HCT116 (cell line): ENCODE data around the gene TMIGD2. TPM values are rescaled to one million over a fixed set of nuclear protein-coding genes. Genes with fewer than 3 reads are reported as not detected.

Source experiments
- ATAC-seq: fragments of 200-7000 bp; cut with Tn5 transposase; 2 replicates; pipeline ENCODE4 v1.9.1; 2020; ENCODE audit warnings: mild to moderate bottlenecking, moderate library complexity
- BruUV-seq: library from RNA; stranded (reverse); fragments of 400-500 nt; replicated peaks from 2 replicates; lab custom pipeline; 2021; lab: Mats Ljungman, UMichigan
- CTCF ChIA-PET: fragments of 300-600 bp; sonication (Branson Sonifier 250); formaldehyde crosslinking; loops from one replicate; lab custom pipeline; 2021; ENCODE audit warnings: antibody characterized with exemption; lab: Charles Lee
- POLR2A ChIA-PET: fragments of 300-600, 350-600 bp; sonication (Branson Sonifier 250); formaldehyde crosslinking; loops from one replicate; lab custom pipeline; 2021; ENCODE audit warnings: antibody characterized with exemption; lab: Charles Lee
- RAD21 ChIA-PET, 2 experiments: fragments of 300-600 bp; sonication (Branson Sonifier 250); formaldehyde crosslinking; loops; one replicate each; lab custom pipeline; 2023; ENCODE audit warnings: low total read pairs in 2 of 2; ENCODE audit not compliant: uncharacterized antibody in 2 of 2, unreplicated experiment in 2 of 2, low non-redundant PET in 1 of 2; lab: Charles Lee
- DNase-seq: peaks from one replicate; pipeline ENCODE4 v3.0.0-alpha.2; 2010; ENCODE audit warnings: low read depth, low spot score
- H2AFZ ChIP-seq: fragments of 200-600 bp; shearing (Covaris generic), sonication (generic); 2 replicates; pipeline ENCODE4 v1.6.1; 2017; ENCODE audit warnings: low read depth, mixed run types, mixed read lengths, antibody characterized with exemption, low read length; ENCODE audit not compliant: poor library complexity, severe bottlenecking
- H3K27ac ChIP-seq: 2 replicates; pipeline ENCODE4 v1.5.1; 2012; ENCODE audit warnings: low read depth, low read length
- H3K27me3 ChIP-seq: fragments of 200-600 bp; sonication (generic); 2 replicates; pipeline ENCODE4 v1.6.1; 2016; ENCODE audit warnings: mixed run types, low read length, mixed read lengths; ENCODE audit not compliant: insufficient read depth
- H3K36me3 ChIP-seq, 2 experiments: fragments of 200-500 bp in 1 of 2; fragments of 200-600 bp in 1 of 2; sonication (Bioruptor generic) in 1 of 2; sonication (generic) in 1 of 2; 2 replicates each; pipeline versions ENCODE4 v1.5.1 to v1.6.1; 2014 to 2016; ENCODE audit warnings: low read length in 2 of 2, inconsistent platforms in 1 of 2, mixed read lengths in 1 of 2, mixed run types in 1 of 2; ENCODE audit not compliant: insufficient read depth in 2 of 2, control insufficient read depth in 1 of 2
- H3K4me1 ChIP-seq, 2 experiments: fragments of 200-600 bp in 1 of 2; sonication (generic) in 1 of 2; 2 replicates each; pipeline versions ENCODE4 v1.5.1 to v1.6.1; 2012 to 2017; ENCODE audit warnings: low read length in 2 of 2, inconsistent platforms in 1 of 2, mild to moderate bottlenecking in 1 of 2, mixed read lengths in 1 of 2, mixed run types in 1 of 2, moderate library complexity in 1 of 2; ENCODE audit not compliant: insufficient read depth in 2 of 2, control insufficient read depth in 1 of 2
- H3K4me2 ChIP-seq: fragments of 200-600 bp; sonication (generic); 2 replicates; pipeline ENCODE4 v1.6.1; 2017; ENCODE audit warnings: mixed run types, low read length, mixed read lengths
- H3K4me3 ChIP-seq, 2 experiments: fragments of 200-600 bp in 1 of 2; sonication (generic) in 1 of 2; replicated peaks in 1 of 2; 2 replicates each; pipeline ENCODE4 v1.5.1; 2011 to 2016; ENCODE audit warnings: low read length in 2 of 2, control low read depth in 1 of 2, low read depth in 1 of 2, mild to moderate bottlenecking in 1 of 2, mixed read lengths in 1 of 2, mixed run types in 1 of 2
- H3K79me2 ChIP-seq: fragments of 200-600 bp; sonication (generic); 2 replicates; pipeline ENCODE4 v1.6.1; 2017; ENCODE audit warnings: mild to moderate bottlenecking, mixed run types, low read length, moderate library complexity, mixed read lengths; ENCODE audit not compliant: insufficient read depth
- H3K9ac ChIP-seq: fragments of 200-600 bp; sonication (generic); 2 replicates; pipeline ENCODE4 v1.6.1; 2016; ENCODE audit warnings: low read length, mixed read lengths
- H3K9me2 ChIP-seq: fragments of 200-600 bp; sonication (generic), shearing (Covaris generic); 2 replicates; pipeline ENCODE4 v1.6.1; 2017; ENCODE audit warnings: mixed run types, mild to moderate bottlenecking, moderate library complexity; ENCODE audit not compliant: insufficient read depth
- H3K9me3 ChIP-seq, 2 experiments: fragments of 200-500 bp in 1 of 2; fragments of 200-600 bp in 1 of 2; sonication (Bioruptor generic) in 1 of 2; sonication (generic) in 1 of 2; 2 replicates each; pipeline ENCODE4 v1.6.1; 2014 to 2017; ENCODE audit warnings: low read length in 2 of 2, mixed read lengths in 2 of 2, inconsistent platforms in 1 of 2, low read depth in 1 of 2, mild to moderate bottlenecking in 1 of 2, mixed run types in 1 of 2, moderate library complexity in 1 of 2; ENCODE audit not compliant: control insufficient read depth in 1 of 2, insufficient read depth in 1 of 2
- H4K20me1 ChIP-seq: fragments of 200-600 bp; sonication (generic), shearing (Covaris generic); 2 replicates; pipeline ENCODE4 v1.6.1; 2017; ENCODE audit warnings: mixed run types, mild to moderate bottlenecking, moderate library complexity; ENCODE audit not compliant: insufficient read depth
- CTCF ChIP-seq, 3 experiments: fragments of 200-600 bp in 1 of 3; sonication (generic) in 1 of 3; IDR thresholded peaks in 2 of 3; conservative IDR thresholded peaks in 1 of 3; 2 replicates each; pipeline ENCODE4 v1.5.1; 2012 to 2017; ENCODE audit warnings: low read depth in 2 of 3, low read length in 2 of 3, antibody characterized with exemption in 1 of 3, borderline replicate concordance in 1 of 3, control low read depth in 1 of 3, mild to moderate bottlenecking in 1 of 3, mixed read lengths in 1 of 3, mixed run types in 1 of 3, moderate library complexity in 1 of 3; ENCODE audit not compliant: insufficient read depth in 1 of 3
- EZH2 ChIP-seq: fragments of 200-600 bp; sonication (generic); IDR thresholded peaks from 2 replicates; pipeline ENCODE4 v1.6.1; 2017; ENCODE audit warnings: antibody characterized with exemption, mixed run types
- EZH2phosphoT487 ChIP-seq: fragments of 200-600 bp; IDR thresholded peaks from 2 replicates; pipeline ENCODE4 v1.6.1; 2018; ENCODE audit warnings: antibody characterized with exemption, borderline replicate concordance
- MAX ChIP-seq: IDR thresholded peaks from 2 replicates; pipeline ENCODE4 v1.6.1; 2012
- POLR2A ChIP-seq: IDR thresholded peaks from 2 replicates; pipeline ENCODE4 v1.7.0; 2011; ENCODE audit warnings: borderline replicate concordance; ENCODE audit not compliant: insufficient read depth, insufficient read length; ENCODE audit errors: extremely low read depth
- POLR2AphosphoS5 ChIP-seq: IDR thresholded peaks from 2 replicates; pipeline ENCODE4 v1.6.1; 2011; ENCODE audit warnings: mild to moderate bottlenecking, low read depth, low read length, moderate library complexity
- REST ChIP-seq: IDR thresholded peaks from 2 replicates; pipeline ENCODE4 v1.6.1; 2012; ENCODE audit warnings: low read depth
- TCF7L2 ChIP-seq: IDR thresholded peaks from 2 replicates; pipeline ENCODE4 v1.7.0; 2011; ENCODE audit warnings: borderline replicate concordance, inconsistent platforms; ENCODE audit not compliant: insufficient read depth, insufficient read length; ENCODE audit errors: extremely low read depth
- ZBTB33 ChIP-seq: IDR thresholded peaks from 2 replicates; pipeline ENCODE4 v1.6.1; 2011; ENCODE audit warnings: mild to moderate bottlenecking, low read length, moderate library complexity; ENCODE audit not compliant: insufficient replicate concordance; ENCODE audit errors: extremely low read depth
- ZFX ChIP-seq: fragments of 450-650 bp; IDR thresholded peaks from 2 replicates; pipeline ENCODE4 v1.6.1; 2017
- intact Hi-C: fragments of 100-400 bp; cut with micrococcal nuclease; formaldehyde crosslinking; loops from 2 replicates; pipeline ENCODE4 v1.10.0; 2022
- total RNA-seq: library from RNA; stranded (reverse); gene quantifications from one replicate; pipeline ENCODE4 v1.2.1, GENCODE V29; 2021; ENCODE audit not compliant: unreplicated experiment

The TMIGD2 gene
- total RNA-seq, 1 experiment from 2014 or later: not detected

GRCh38 chr19:4346020-4346383 lies 43.8 kb upstream of the TMIGD2 start:
- H3K9ac ChIP-seq: no peak overlapping the region
- H4K20me1 ChIP-seq: no peaks in the 10 kb centered on the region
- peaks cover 0 to 5% of the 10 kb centered on the region in 2 experiments; a peak in 2 of 4 replicates for H3K36me3 ChIP-seq
- no peak for ATAC-seq
- H3K27me3 ChIP-seq: no peaks in the 10 kb centered on the region
- TF ChIP-seq EZH2 (no peak), ZBTB33 (no peak), MAX (no peak), REST (no peak), ZFX (no peak), CTCF (IDR thresholded peaks at IDR 0.05 in 2 of 3, conservative IDR thresholded peaks at IDR 0.05 in 1 of 3; ENCODE audit: borderline replicate concordance in 1 of 3, insufficient read depth in 1 of 3, low read depth in 2 of 3, low read length in 2 of 3) (no peak), POLR2A (no peak), POLR2AphosphoS5 (no peak), TCF7L2 (no peak), EZH2phosphoT487 (no peak)
- TF ChIP-seq, all 23 proteins: peak for 0
- CTCF ChIA-PET: no interaction called here
- H3K4me2 ChIP-seq: no peak overlapping the region
- H2AFZ ChIP-seq: no peak overlapping the region
- no peaks in the 10 kb centered on the region for H3K9me2 ChIP-seq
- peaks cover 7 to 18% of the 10 kb centered on the region in 2 experiments for H3K4me1 ChIP-seq
- no peaks in the 10 kb centered on the region; the same call in 1 of the 2 replicates for H3K79me2 ChIP-seq
- H3K9me3 ChIP-seq: no peaks in the 10 kb centered on the region
- BruUV-seq: no TSS peak
- RAD21 ChIA-PET: no interaction called here
- H3K27ac ChIP-seq: no peak overlapping the region
- no peak for DNase-seq
- POLR2A ChIA-PET: no interaction called here
- intact Hi-C loops: no loop called here
- no peak overlapping the region for H3K4me3 ChIP-seq
